ENCODE data around the gene PDZD4. TPM values are rescaled to one million over a fixed set of nuclear protein-coding genes. Genes with fewer than 3 reads are reported as not detected.

Gene PDZD4
- total RNA-seq, 1 donor from 2014 or later = 3.1 TPM

- DNase-seq = no peak
Measured at GRCh38 chrX:153805436-153805835, 24.9 kb downstream of the PDZD4 start.

GRCh38 chrX:153804621-153805020 lies 25.7 kb downstream of the PDZD4 start:
- DNase-seq = no peak

- DNase-seq = no peak
Measured at GRCh38 chrX:153804100-153804595, 26.2 kb downstream of the PDZD4 start.

- DNase-seq = no peak
Measured at GRCh38 chrX:153803211-153804099, 26.9 kb downstream of the PDZD4 start.

GRCh38 chrX:153802513-153803045 lies 27.8 kb downstream of the PDZD4 start:
- DNase-seq = no peak

GRCh38 chrX:153801669-153802068 lies 28.7 kb downstream of the PDZD4 start:
- DNase-seq = no peak

- no peak for DNase-seq
Measured at GRCh38 chrX:153800746-153801145, 29.6 kb downstream of the PDZD4 start.

GRCh38 chrX:153800177-153800722 lies 30.1 kb downstream of the PDZD4 start:
- no peak for DNase-seq

- no peak for DNase-seq
Measured at GRCh38 chrX:153799326-153799725, 31.0 kb downstream of the PDZD4 start.

- DNase-seq = no peak
Measured at GRCh38 chrX:153797415-153798015, 32.8 kb downstream of the PDZD4 start.

GRCh38 chrX:153794897-153795816 lies 35.2 kb downstream of the PDZD4 start:
- no peak for DNase-seq

- DNase-seq = peak; percentile 92
Measured at GRCh38 chrX:153794018-153794896, 36.1 kb downstream of the PDZD4 start, which contains the start of the genes IDH3G and SSR4. IDH3G (minus strand) TSS chrX:153794375; CDS start chrX:153794326, 49 bp downstream. SSR4 (plus strand) TSS chrX:153794668; CDS start chrX:153794688, 20 bp downstream.

- no peak for DNase-seq
Measured at GRCh38 chrX:153793291-153793690, 37.1 kb downstream of the PDZD4 start.

GRCh38 chrX:153792368-153792767 lies 38.0 kb downstream of the PDZD4 start:
- no peak for DNase-seq

- no peak for DNase-seq
Measured at GRCh38 chrX:153791104-153791852, 39.1 kb downstream of the PDZD4 start.

GRCh38 chrX:153789654-153790053 lies 40.7 kb downstream of the PDZD4 start:
- no peak for DNase-seq

GRCh38 chrX:153786669-153787068 lies 43.7 kb downstream of the PDZD4 start:
- no peak for DNase-seq

- DNase-seq = no peak
Measured at GRCh38 chrX:153784325-153784967, 45.9 kb downstream of the PDZD4 start.

GRCh38 chrX:153783378-153784013 lies 46.8 kb downstream of the PDZD4 start:
- no peak for DNase-seq
